H9 (cell line): ENCODE results near the gene RPGR. TPM values are rescaled to one million over a fixed set of nuclear protein-coding genes. Genes with fewer than 3 reads are reported as not detected.

Experiments
- DNase-seq: peaks from one replicate; pipeline ENCODE4 v3.0.0-alpha.2; 2017
- H2AFZ ChIP-seq: one replicate; pipeline ENCODE4 v1.6.1; 2013; ENCODE audit warnings: mild to moderate bottlenecking, low read length, control low read depth, moderate library complexity
- H2AK5ac ChIP-seq: 2 replicates; pipeline ENCODE4 v1.6.1; 2013; ENCODE audit warnings: low read length, control low read depth, mixed read lengths; ENCODE audit not compliant: insufficient read length
- H2BK120ac ChIP-seq: one replicate; pipeline ENCODE4 v1.6.1; 2013; ENCODE audit warnings: low read depth, mild to moderate bottlenecking, low read length, control low read depth, inconsistent platforms; ENCODE audit not compliant: poor library complexity, severe bottlenecking
- H2BK12ac ChIP-seq: 2 replicates; pipeline ENCODE4 v1.6.1; 2013; ENCODE audit warnings: low read length, control low read depth, mixed read lengths, low read depth; ENCODE audit not compliant: insufficient read length
- H2BK15ac ChIP-seq: 2 replicates; pipeline ENCODE4 v1.6.1; 2013; ENCODE audit warnings: low read depth, low read length, control low read depth
- H2BK20ac ChIP-seq: one replicate; pipeline ENCODE4 v1.6.1; 2013; ENCODE audit warnings: low read depth, mild to moderate bottlenecking, low read length, control low read depth, inconsistent platforms; ENCODE audit not compliant: poor library complexity, severe bottlenecking
- H2BK5ac ChIP-seq: 2 replicates; pipeline ENCODE4 v1.6.1; 2013; ENCODE audit warnings: low read length, control low read depth, mixed read lengths; ENCODE audit not compliant: insufficient read length
- H3K14ac ChIP-seq: 2 replicates; pipeline ENCODE4 v1.6.1; 2013; ENCODE audit warnings: low read length, control low read depth; ENCODE audit not compliant: insufficient read depth
- H3K18ac ChIP-seq: 2 replicates; pipeline ENCODE4 v1.6.1; 2013; ENCODE audit warnings: low read depth, mild to moderate bottlenecking, mixed read lengths, low read length, control low read depth; ENCODE audit not compliant: insufficient read length
- H3K23ac ChIP-seq: 2 replicates; pipeline ENCODE4 v1.6.1; 2013; ENCODE audit warnings: low read length, control low read depth, mixed read lengths, low read depth; ENCODE audit not compliant: insufficient read length
- H3K23me2 ChIP-seq: 2 replicates; pipeline ENCODE4 v1.6.1; 2013; ENCODE audit warnings: low read depth, mild to moderate bottlenecking, mixed read lengths, low read length, control low read depth; ENCODE audit not compliant: insufficient read length, poor library complexity, severe bottlenecking
- H3K27ac ChIP-seq: 2 replicates; pipeline ENCODE4 v1.5.1; 2013; ENCODE audit warnings: low read length, control low read depth, mixed read lengths, low read depth; ENCODE audit not compliant: insufficient read length
- H3K27me3 ChIP-seq: 2 replicates; pipeline ENCODE4 v1.6.1; 2013; ENCODE audit warnings: low read length, control low read depth, inconsistent platforms; ENCODE audit not compliant: insufficient read depth
- H3K4ac ChIP-seq: 2 replicates; pipeline ENCODE4 v1.6.1; 2013; ENCODE audit warnings: low read depth, mild to moderate bottlenecking, control low read depth, inconsistent platforms, low read length, moderate library complexity
- H3K4me1 ChIP-seq: 2 replicates; pipeline ENCODE4 v1.6.1; 2013; ENCODE audit warnings: low read length, control low read depth, inconsistent platforms; ENCODE audit not compliant: insufficient read depth
- H3K4me2 ChIP-seq: 2 replicates; pipeline ENCODE4 v1.6.1; 2013; ENCODE audit warnings: low read length, control low read depth, mixed read lengths; ENCODE audit not compliant: insufficient read length, insufficient read depth
- H3K56ac ChIP-seq: 2 replicates; pipeline ENCODE4 v1.6.1; 2013; ENCODE audit warnings: low read depth, mild to moderate bottlenecking, mixed read lengths, low read length, control low read depth; ENCODE audit not compliant: insufficient read length
- H3K79me1 ChIP-seq: 2 replicates; pipeline ENCODE4 v1.6.1; 2013; ENCODE audit warnings: low read depth, mild to moderate bottlenecking, moderate library complexity, low read length, control low read depth, inconsistent platforms; ENCODE audit not compliant: insufficient read depth, poor library complexity, severe bottlenecking
- H3K79me2 ChIP-seq: 2 replicates; pipeline ENCODE4 v1.6.1; 2013; ENCODE audit warnings: low read length, control low read depth, inconsistent platforms; ENCODE audit not compliant: insufficient read depth
- H3K9ac ChIP-seq: 2 replicates; pipeline ENCODE4 v1.6.1; 2013; ENCODE audit warnings: low read length, control low read depth, mixed read lengths; ENCODE audit not compliant: insufficient read length; ENCODE audit errors: extremely low read depth
- H3K9me3 ChIP-seq: one replicate; pipeline ENCODE4 v1.6.1; 2013; ENCODE audit warnings: low read depth, low read length, inconsistent platforms; ENCODE audit not compliant: control insufficient read depth
- H3T11ph ChIP-seq: one replicate; pipeline ENCODE4 v1.6.1; 2013; ENCODE audit warnings: mild to moderate bottlenecking, low read length, control low read depth, inconsistent platforms
- H4K20me1 ChIP-seq: one replicate; pipeline ENCODE4 v1.6.1; 2013; ENCODE audit not compliant: control insufficient read depth, insufficient read length, insufficient read depth
- H4K5ac ChIP-seq: 2 replicates; pipeline ENCODE4 v1.6.1; 2013; ENCODE audit warnings: low read depth, mild to moderate bottlenecking, mixed read lengths, low read length, control low read depth; ENCODE audit not compliant: insufficient read length
- H4K8ac ChIP-seq: replicated peaks from 2 replicates; pipeline ENCODE4 v1.6.1; 2013; ENCODE audit warnings: low read length, control low read depth, mixed read lengths, low read depth; ENCODE audit not compliant: insufficient read length
- H4K91ac ChIP-seq: 2 replicates; pipeline ENCODE4 v1.6.1; 2013; ENCODE audit warnings: low read depth, mild to moderate bottlenecking, moderate library complexity, mixed read lengths, low read length, control low read depth; ENCODE audit not compliant: insufficient read length
- H3K27ac Mint-ChIP-seq, 3 experiments: 2 replicates in 2 of 3; 3 replicates in 1 of 3; pipeline ENCODE4 v1.8.0; 2020 to 2021; ENCODE audit warnings: mixed read lengths in 3 of 3, mild to moderate bottlenecking in 1 of 3, moderate library complexity in 1 of 3
- H3K27me3 Mint-ChIP-seq: 2 replicates; pipeline ENCODE4 v1.8.0; 2021; ENCODE audit warnings: low read depth, mild to moderate bottlenecking, moderate library complexity, mixed read lengths
- H3K36me3 Mint-ChIP-seq, 3 experiments: 2 replicates in 2 of 3; 3 replicates in 1 of 3; pipeline ENCODE4 v1.8.0; 2020 to 2021; ENCODE audit warnings: low read depth in 3 of 3, mixed read lengths in 3 of 3; ENCODE audit not compliant: insufficient read depth in 1 of 3
- H3K4me1 Mint-ChIP-seq, 2 experiments: 2 replicates each; pipeline ENCODE4 v1.8.0; 2020; ENCODE audit warnings: mixed read lengths in 2 of 2
- H3K4me3 Mint-ChIP-seq, 2 experiments: 2 replicates in 1 of 2; 3 replicates in 1 of 2; pipeline ENCODE4 v1.8.0; 2020 to 2021; ENCODE audit warnings: mild to moderate bottlenecking in 2 of 2, mixed read lengths in 2 of 2, moderate library complexity in 1 of 2
- H3K9me3 Mint-ChIP-seq, 2 experiments: 2 replicates in 1 of 2; 3 replicates in 1 of 2; pipeline ENCODE4 v1.8.0; 2020; ENCODE audit warnings: mild to moderate bottlenecking in 2 of 2, mixed read lengths in 2 of 2, moderate library complexity in 1 of 2
- CTCF ChIP-seq: fragments of 200-600 bp; sonication (generic); conservative IDR thresholded peaks from 3 replicates; pipeline ENCODE4 v1.8.0; 2021; ENCODE audit warnings: antibody characterized with exemption, mild to moderate bottlenecking
- WGBS: extraction: QIAGEN DNeasy Blood & Tissue Kit; methylation state at CpG from one replicate; pipeline ENCODE4 v1.1.7; 2013; ENCODE audit warnings: missing lambda C conversion rate, low lambda C conversion rate, mixed read lengths; ENCODE audit not compliant: insufficient read length; ENCODE audit errors: extremely low coverage; 5-methylcytosine and 5-hydroxymethylcytosine counted together
- total RNA-seq: library from RNA; stranded (reverse); gene quantifications from 2 replicates; pipeline ENCODE4 v1.2.1, GENCODE V29; 2021

The RPGR gene
- total RNA-seq, 1 experiment from 2014 or later: 7.3 TPM

GRCh38 chrX:38341442-38341841 is 14.1 kb upstream of the RPGR start:
- Histone ChIP-seq H2BK5ac (no peak overlapping the region), H3K27ac (no peak overlapping the region), H2BK20ac (no peak overlapping the region), H3K23ac (no peak overlapping the region), H4K20me1 (no peaks in the 10 kb centered on the region), H4K5ac (no peak overlapping the region), H2BK15ac (no peak overlapping the region), H3K4me2 (no peak overlapping the region), H3K23me2 (no peaks in the 10 kb centered on the region), H3K9me3 (no peaks in the 10 kb centered on the region), H2BK12ac (no peak overlapping the region), H3K79me2 (no peaks in the 10 kb centered on the region), H3K79me1 (no peaks in the 10 kb centered on the region), H3K18ac (no peak overlapping the region), H2AFZ (no peak overlapping the region), H3K4me1 (no peaks in the 10 kb centered on the region), H4K8ac (no peak overlapping the region), H2BK120ac (no peak overlapping the region), H3K9ac (no peak overlapping the region), H3K4ac (no peak overlapping the region), H2AK5ac (no peak overlapping the region), H3K27me3 (no peaks in the 10 kb centered on the region), H4K91ac (no peak overlapping the region), H3K56ac (no peak overlapping the region), H3T11ph (no peak overlapping the region), H3K14ac (no peak overlapping the region)
- no CpG with 5 or more reads among the region's 3 CpGs for WGBS
- no peaks in the 10 kb centered on the region; a peak in 2 of 7 replicates for H3K36me3 Mint-ChIP-seq
- no peak for DNase-seq
- H3K9me3 Mint-ChIP-seq: peaks cover 63 to 65% of the 10 kb centered on the region in 2 experiments
- no peak for TF ChIP-seq CTCF
- H3K27me3 Mint-ChIP-seq: peaks cover 1% of the 10 kb centered on the region; the same call in 1 of the 2 replicates
- H3K4me1 Mint-ChIP-seq: peaks cover 0 to 4% of the 10 kb centered on the region in 2 experiments; a peak in 1 of 4 replicates
- H3K27ac Mint-ChIP-seq: no peak overlapping the region
- no peak overlapping the region for H3K4me3 Mint-ChIP-seq
